Measurements from ENCODE around the gene PIK3CG. TPM values are rescaled to one million over a fixed set of nuclear protein-coding genes. Genes with fewer than 3 reads are reported as not detected.
"Not testable (repeated sequence)": the region's sequence is repeated elsewhere in the genome, so short reads cannot be mapped to it uniquely, and the experiment has no call there.

PIK3CG gene
- polyA plus RNA-seq, 1 experiment: 0.14 TPM

GRCh38 chr7:106926892-106927291, 61.8 kb downstream of the PIK3CG start:
- H3K9me3 ChIP-seq (ENCODE audit: control insufficient read depth, insufficient read depth, low read length): no peaks in the 10 kb centered on the region
- no peak overlapping the region for H3K4me3 ChIP-seq (ENCODE audit: low read depth, low read length)
- no peak for TF ChIP-seq CTCF (IDR thresholded peaks at IDR 0.05; ENCODE audit: low read depth, low read length)
- no peaks in the 10 kb centered on the region for H3K27me3 ChIP-seq (ENCODE audit: control insufficient read depth, insufficient read depth, low read length)
- ChIA-PET CTCF (no interaction called here), POLR2A (no interaction called here)
- no peak for DNase-seq (ENCODE audit: low read depth, low spot score)
- no peak overlapping the region for H3K27ac ChIP-seq (ENCODE audit: low read depth, low read length)

- Histone ChIP-seq H3K9me3 (ENCODE audit: control insufficient read depth, insufficient read depth, low read length) (no peaks in the 10 kb centered on the region), H3K27me3 (ENCODE audit: control insufficient read depth, insufficient read depth, low read length) (no peaks in the 10 kb centered on the region), H3K27ac (ENCODE audit: low read depth, low read length) (no peak overlapping the region), H3K4me3 (ENCODE audit: low read depth, low read length) (no peak overlapping the region)
- POLR2A ChIA-PET: no interaction called here
- DNase-seq (ENCODE audit: low read depth, low spot score): no peak
- CTCF ChIA-PET: no interaction called here
- no peak for TF ChIP-seq CTCF (IDR thresholded peaks at IDR 0.05; ENCODE audit: low read depth, low read length)
Observed at GRCh38 chr7:106927536-106927935, 62.5 kb downstream of the PIK3CG start.

GRCh38 chr7:106929616-106930015, 64.5 kb downstream of the PIK3CG start:
- CTCF ChIA-PET; DNase-seq (ENCODE audit: low read depth, low spot score); H3K9me3 ChIP-seq (ENCODE audit: control insufficient read depth, insufficient read depth, low read length); H3K27me3 ChIP-seq (ENCODE audit: control insufficient read depth, insufficient read depth, low read length); POLR2A ChIA-PET; H3K4me3 ChIP-seq (ENCODE audit: low read depth, low read length); H3K27ac ChIP-seq (ENCODE audit: low read depth, low read length): not testable (repeated sequence)

- Histone ChIP-seq H3K27me3 (ENCODE audit: control insufficient read depth, insufficient read depth, low read length) (no peaks in the 10 kb centered on the region), H3K4me3 (ENCODE audit: low read depth, low read length) (no peak overlapping the region), H3K9me3 (ENCODE audit: control insufficient read depth, insufficient read depth, low read length) (no peaks in the 10 kb centered on the region), H3K27ac (ENCODE audit: low read depth, low read length) (no peak overlapping the region)
- DNase-seq (ENCODE audit: low read depth, low spot score): no peak
- ChIA-PET CTCF (interaction anchor here (2.2 kb wide), 1 partner anchor 11 kb away, joined by 8 read pairs; no protein-coding TSS in a partner anchor), POLR2A (no interaction called here)
- TF ChIP-seq CTCF (IDR thresholded peaks at IDR 0.05; ENCODE audit: low read depth, low read length): no peak
Observed at GRCh38 chr7:106936236-106936635, 71.2 kb downstream of the PIK3CG start.

GRCh38 chr7:106938122-106938521, 73.0 kb downstream of the PIK3CG start:
- DNase-seq (ENCODE audit: low read depth, low spot score); POLR2A ChIA-PET; H3K9me3 ChIP-seq (ENCODE audit: control insufficient read depth, insufficient read depth, low read length); H3K4me3 ChIP-seq (ENCODE audit: low read depth, low read length); H3K27ac ChIP-seq (ENCODE audit: low read depth, low read length); H3K27me3 ChIP-seq (ENCODE audit: control insufficient read depth, insufficient read depth, low read length): not testable (repeated sequence)
- CTCF ChIA-PET: interaction anchor here (1.5 kb wide), 1 partner anchor 10 kb away, joined by 11 read pairs; no protein-coding TSS in a partner anchor

- H3K9me3 ChIP-seq (ENCODE audit: control insufficient read depth, insufficient read depth, low read length): no peaks in the 10 kb centered on the region
- ChIA-PET POLR2A (no interaction called here), CTCF (interaction anchor here (0.6 to 2.6 kb wide), 4 partner anchors 9 to 226 kb away, joined by 3 to 11 read pairs (median 8); no protein-coding TSS in a partner anchor)
- no peaks in the 10 kb centered on the region for H3K27me3 ChIP-seq (ENCODE audit: control insufficient read depth, insufficient read depth, low read length)
- H3K4me3 ChIP-seq (ENCODE audit: low read depth, low read length): no peak overlapping the region
- no peak for DNase-seq (ENCODE audit: low read depth, low spot score)
- no peak for TF ChIP-seq CTCF (IDR thresholded peaks at IDR 0.05; ENCODE audit: low read depth, low read length)
- H3K27ac ChIP-seq (ENCODE audit: low read depth, low read length): no peak overlapping the region
Observed at GRCh38 chr7:106938803-106939202, 73.7 kb downstream of the PIK3CG start.
